Measurements from ENCODE around the gene FRMD4B. TPM values are rescaled to one million over a fixed set of nuclear protein-coding genes. Genes with fewer than 3 reads are reported as not detected.

FRMD4B gene
- total RNA-seq, 6 donors from 2014 or later: 48.0 to 136 (median 62.8) TPM

GRCh38 chr3:69290006-69290405 is 95.9 kb downstream of the FRMD4B start:
- Histone ChIP-seq H3K4me3 (no peak overlapping the region), H3K9me3 (no peaks in the 10 kb centered on the region), H3K4me1 (peaks cover 0 to 8% (median 4%) of the 10 kb centered on the region in 4 donors), H3K36me3 (peaks cover 6 to 34% (median 10%) of the 10 kb centered on the region in 4 donors), H3K27ac (no peak overlapping the region), H3K27me3 (no peaks in the 10 kb centered on the region)
- DNase-seq (peak in 1 of 2 donors; percentile 36), ATAC-seq (ENCODE audit: low FRiP score in 2 of 2) (peak in 1 of 2 donors; percentile 64)
- TF ChIP-seq EP300 (IDR thresholded peaks at IDR 0.05): no peak
- TF ChIP-seq, protein P1, sequence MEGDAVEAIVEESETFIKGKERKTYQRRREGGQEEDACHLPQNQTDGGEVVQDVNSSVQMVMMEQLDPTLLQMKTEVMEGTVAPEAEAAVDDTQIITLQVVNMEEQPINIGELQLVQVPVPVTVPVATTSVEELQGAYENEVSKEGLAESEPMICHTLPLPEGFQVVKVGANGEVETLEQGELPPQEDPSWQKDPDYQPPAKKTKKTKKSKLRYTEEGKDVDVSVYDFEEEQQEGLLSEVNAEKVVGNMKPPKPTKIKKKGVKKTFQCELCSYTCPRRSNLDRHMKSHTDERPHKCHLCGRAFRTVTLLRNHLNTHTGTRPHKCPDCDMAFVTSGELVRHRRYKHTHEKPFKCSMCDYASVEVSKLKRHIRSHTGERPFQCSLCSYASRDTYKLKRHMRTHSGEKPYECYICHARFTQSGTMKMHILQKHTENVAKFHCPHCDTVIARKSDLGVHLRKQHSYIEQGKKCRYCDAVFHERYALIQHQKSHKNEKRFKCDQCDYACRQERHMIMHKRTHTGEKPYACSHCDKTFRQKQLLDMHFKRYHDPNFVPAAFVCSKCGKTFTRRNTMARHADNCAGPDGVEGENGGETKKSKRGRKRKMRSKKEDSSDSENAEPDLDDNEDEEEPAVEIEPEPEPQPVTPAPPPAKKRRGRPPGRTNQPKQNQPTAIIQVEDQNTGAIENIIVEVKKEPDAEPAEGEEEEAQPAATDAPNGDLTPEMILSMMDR (IDR thresholded peaks at IDR 0.05): no peak
- no peak for TF ChIP-seq POLR2AphosphoS5 (IDR thresholded peaks at IDR 0.05)
- no peak for TF ChIP-seq POLR2A (IDR thresholded peaks at IDR 0.05)
- WGBS, 2 donors: 75 to 82% methylated on average over 5 of the region's 5 CpGs

GRCh38 chr3:69288161-69288895 is 97.6 kb downstream of the FRMD4B start:
- ATAC-seq (ENCODE audit: low FRiP score in 2 of 2): no peak
- no peak for DNase-seq
- H3K4me1 ChIP-seq: no peaks in the 10 kb centered on the region
- no peak overlapping the region for H3K27ac ChIP-seq
- peaks cover 6 to 31% (median 10%) of the 10 kb centered on the region in 4 donors for H3K36me3 ChIP-seq
- WGBS, 2 donors: 82 to 84% methylated on average over 12 of the region's 12 CpGs
- H3K9me3 ChIP-seq: no peaks in the 10 kb centered on the region
- H3K27me3 ChIP-seq: no peaks in the 10 kb centered on the region
- no peak overlapping the region for H3K4me3 ChIP-seq
- TF ChIP-seq POLR2AphosphoS5 (IDR thresholded peaks at IDR 0.05): no peak
- TF ChIP-seq, protein P1 (IDR thresholded peaks at IDR 0.05): no peak
- TF ChIP-seq EP300 (IDR thresholded peaks at IDR 0.05): no peak
- no peak for TF ChIP-seq POLR2A (IDR thresholded peaks at IDR 0.05)

- no peak for DNase-seq
Measured at GRCh38 chr3:69283913-69284611, 101.8 kb downstream of the FRMD4B start.

GRCh38 chr3:69283496-69283895 is 102.4 kb downstream of the FRMD4B start:
- DNase-seq: no peak
- ATAC-seq (ENCODE audit: low FRiP score in 2 of 2): no peak
- TF ChIP-seq EP300 (IDR thresholded peaks at IDR 0.05): no peak
- TF ChIP-seq POLR2AphosphoS5 (IDR thresholded peaks at IDR 0.05): no peak
- no peak for TF ChIP-seq POLR2A (IDR thresholded peaks at IDR 0.05)
- TF ChIP-seq, protein P1 (IDR thresholded peaks at IDR 0.05): no peak
- H3K36me3 ChIP-seq: peaks cover 4 to 42% (median 14%) of the 10 kb centered on the region in 4 donors
- no peak overlapping the region for H3K4me3 ChIP-seq
- no peaks in the 10 kb centered on the region for H3K9me3 ChIP-seq
- 82 to 83% methylated on average over 5 of the region's 5 CpGs for WGBS, 2 donors
- H3K27me3 ChIP-seq: no peaks in the 10 kb centered on the region
- no peak overlapping the region for H3K27ac ChIP-seq
- no peaks in the 10 kb centered on the region for H3K4me1 ChIP-seq

More at GRCh38 chr3:69283913-69284611, 101.8 kb downstream of the FRMD4B start:
- Histone ChIP-seq H3K27me3 (no peaks in the 10 kb centered on the region), H3K4me3 (no peak overlapping the region), H3K36me3 (peaks cover 4 to 43% (median 14%) of the 10 kb centered on the region in 4 donors), H3K9me3 (no peaks in the 10 kb centered on the region), H3K27ac (no peak overlapping the region), H3K4me1 (no peaks in the 10 kb centered on the region)
- TF ChIP-seq, protein P1 (IDR thresholded peaks at IDR 0.05): no peak
- no peak for TF ChIP-seq POLR2AphosphoS5 (IDR thresholded peaks at IDR 0.05)
- no peak for TF ChIP-seq EP300 (IDR thresholded peaks at IDR 0.05)
- TF ChIP-seq POLR2A (IDR thresholded peaks at IDR 0.05): no peak
- no peak for ATAC-seq (ENCODE audit: low FRiP score in 2 of 2)
- 90 to 93% methylated on average over 4 of the region's 4 CpGs for WGBS, 2 donors

All from upper lobe of left lung (tissue), 6 donors.